Nephron (organoid): ENCODE data around the gene UBXN2A.

Experiments used
- H3K27ac Mint-ChIP-seq, 3 experiments: 2 replicates each; pipeline ENCODE4 v1.8.0; 2020; ENCODE audit warnings: mixed read lengths in 3 of 3, mild to moderate bottlenecking in 2 of 3, moderate library complexity in 1 of 3
- H3K27me3 Mint-ChIP-seq: 2 replicates; pipeline ENCODE4 v1.8.0; 2021; ENCODE audit warnings: low read depth, mild to moderate bottlenecking, moderate library complexity, mixed read lengths
- H3K36me3 Mint-ChIP-seq: 2 replicates; pipeline ENCODE4 v1.8.0; 2020; ENCODE audit warnings: low read depth, mixed read lengths
- H3K4me1 Mint-ChIP-seq: 2 replicates; pipeline ENCODE4 v1.8.0; 2020; ENCODE audit warnings: mixed read lengths
- H3K4me3 Mint-ChIP-seq, 3 experiments: 2 replicates each; pipeline ENCODE4 v1.8.0; 2020; ENCODE audit warnings: mild to moderate bottlenecking in 3 of 3, mixed read lengths in 3 of 3, moderate library complexity in 2 of 3
- H3K9me3 Mint-ChIP-seq: 2 replicates; pipeline ENCODE4 v1.8.0; 2020; ENCODE audit warnings: mixed read lengths
- CTCF ChIP-seq, 3 experiments: fragments of 200-600 bp; sonication (generic); IDR thresholded peaks; one replicate each; pipeline ENCODE4 v1.5.0; 2021; ENCODE audit warnings: antibody characterized with exemption in 3 of 3; ENCODE audit not compliant: unreplicated experiment in 3 of 3

The UBXN2A gene

DNA sequence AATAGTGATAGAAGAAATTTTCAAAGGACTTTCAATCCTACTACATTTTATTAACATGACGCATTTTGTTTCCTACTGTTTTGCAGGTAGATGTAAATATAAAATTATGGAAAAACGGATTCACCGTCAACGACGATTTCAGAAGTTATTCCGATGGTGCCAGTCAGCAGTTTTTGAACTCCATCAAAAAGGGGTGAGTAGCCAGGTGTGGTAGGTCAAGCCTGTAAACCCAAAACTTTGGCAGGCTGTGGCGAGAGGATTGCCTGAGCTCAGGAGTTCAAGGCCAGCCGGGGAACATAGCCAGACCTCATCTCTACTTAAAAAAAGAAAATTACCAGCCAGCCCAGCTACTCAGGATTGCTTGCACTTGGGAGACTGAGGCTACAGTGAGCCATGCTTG, 36.6 kb downstream of the UBXN2A start:
- no peaks in the 10 kb centered on the region for H3K9me3 Mint-ChIP-seq
- H3K4me1 Mint-ChIP-seq: no peaks in the 10 kb centered on the region
- no peak overlapping the region for H3K27ac Mint-ChIP-seq
- peaks cover 37% of the 10 kb centered on the region for H3K36me3 Mint-ChIP-seq
- TF ChIP-seq CTCF (IDR thresholded peaks at IDR 0.05; ENCODE audit: unreplicated experiment in 3 of 3): no peak
- H3K27me3 Mint-ChIP-seq: no peaks in the 10 kb centered on the region
- no peak overlapping the region for H3K4me3 Mint-ChIP-seq

- no peak for TF ChIP-seq CTCF (IDR thresholded peaks at IDR 0.05; ENCODE audit: unreplicated experiment in 3 of 3)
- H3K4me3 Mint-ChIP-seq: no peak overlapping the region
- H3K9me3 Mint-ChIP-seq: no peaks in the 10 kb centered on the region
- H3K27ac Mint-ChIP-seq: no peak overlapping the region
- no peaks in the 10 kb centered on the region for H3K4me1 Mint-ChIP-seq
- H3K27me3 Mint-ChIP-seq: no peaks in the 10 kb centered on the region
- H3K36me3 Mint-ChIP-seq: peaks cover 30% of the 10 kb centered on the region
Observed at GRCh38 chr2:23988371-23988770, 48.1 kb downstream of the UBXN2A start.

DNA sequence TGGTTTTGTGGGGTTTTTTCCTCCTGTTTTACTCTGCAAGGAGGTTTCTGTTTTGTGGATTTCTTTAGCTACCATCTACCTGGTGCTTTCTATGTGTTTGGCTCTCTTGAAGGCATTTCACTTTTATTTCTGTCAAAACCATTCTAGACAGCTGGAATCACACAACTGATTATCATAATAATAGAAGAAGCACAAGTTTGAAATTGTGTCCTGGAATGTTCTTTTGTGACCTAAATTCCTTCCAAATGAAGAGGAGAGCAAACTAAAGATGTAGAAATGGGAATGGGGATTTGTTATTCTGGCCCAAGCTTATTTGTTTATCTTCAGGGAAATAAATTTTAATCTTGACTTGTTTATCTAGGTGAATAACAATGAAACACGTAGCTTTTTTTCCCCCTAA, 52.7 kb downstream of the UBXN2A start:
- H3K27me3 Mint-ChIP-seq: no peaks in the 10 kb centered on the region

DNA sequence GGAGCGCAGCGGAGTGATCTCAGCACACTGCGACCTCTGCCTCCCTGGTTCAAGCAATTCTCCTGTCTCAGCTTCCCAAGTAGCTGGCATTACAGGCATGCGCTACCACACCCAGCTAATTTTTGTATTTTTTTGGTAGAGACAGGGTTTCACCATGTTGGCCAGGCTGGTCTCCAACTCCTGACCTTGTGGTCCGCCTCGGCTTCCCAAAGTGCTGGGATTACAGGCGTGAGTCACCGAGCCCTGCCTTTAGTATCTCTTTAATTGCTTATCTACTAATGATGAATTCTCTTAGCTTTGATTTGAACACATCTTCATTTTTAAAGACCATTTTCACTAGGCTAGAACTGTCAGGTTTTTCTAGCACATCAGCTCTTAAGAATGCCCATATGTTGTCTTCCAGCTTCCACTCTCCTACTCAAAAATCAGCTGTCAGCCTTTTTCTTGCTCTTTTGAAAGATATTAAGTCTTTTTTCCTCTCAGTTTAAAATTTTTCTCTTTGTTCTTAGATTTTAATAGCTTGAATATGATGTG, 53.5 kb downstream of the UBXN2A start:
- Mint-ChIP-seq H3K9me3 (no peaks in the 10 kb centered on the region), H3K4me3 (no peak overlapping the region), H3K4me1 (no peaks in the 10 kb centered on the region), H3K36me3 (peaks cover 33% of the 10 kb centered on the region), H3K27ac (no peak overlapping the region), H3K27me3 (no peaks in the 10 kb centered on the region)
- no peak for TF ChIP-seq CTCF (IDR thresholded peaks at IDR 0.05; ENCODE audit: unreplicated experiment in 3 of 3)

More for the DNA sequence above, 52.7 kb downstream of the UBXN2A start:
- TF ChIP-seq CTCF (IDR thresholded peaks at IDR 0.05; ENCODE audit: unreplicated experiment in 3 of 3): no peak
- H3K36me3 Mint-ChIP-seq: peaks cover 32% of the 10 kb centered on the region
- no peaks in the 10 kb centered on the region for H3K4me1 Mint-ChIP-seq
- no peak overlapping the region for H3K4me3 Mint-ChIP-seq
- no peaks in the 10 kb centered on the region for H3K9me3 Mint-ChIP-seq
- no peak overlapping the region for H3K27ac Mint-ChIP-seq

DNA sequence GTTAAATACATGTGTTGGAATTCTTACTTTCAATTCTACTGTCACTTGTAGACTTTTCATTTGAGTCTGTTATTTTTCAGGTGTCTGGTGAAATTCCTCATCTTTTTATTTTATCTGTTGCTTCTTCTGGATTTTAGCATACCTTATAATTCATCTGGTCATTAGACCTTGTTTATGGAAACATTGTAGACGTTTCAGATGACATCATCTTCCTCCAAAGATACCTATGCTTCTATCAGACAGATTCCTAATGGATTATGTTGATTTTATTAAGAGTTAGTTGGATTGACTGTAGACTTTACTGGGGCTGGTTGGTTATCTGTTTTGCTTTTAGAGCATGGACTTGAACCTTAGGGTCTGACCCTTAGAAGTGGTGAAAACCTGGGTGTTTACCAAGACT, 54.3 kb downstream of the UBXN2A start:
- Mint-ChIP-seq H3K9me3 (no peaks in the 10 kb centered on the region), H3K4me1 (no peaks in the 10 kb centered on the region), H3K27me3 (no peaks in the 10 kb centered on the region), H3K4me3 (no peak overlapping the region), H3K36me3 (peaks cover 36% of the 10 kb centered on the region), H3K27ac (no peak overlapping the region)
- no peak for TF ChIP-seq CTCF (IDR thresholded peaks at IDR 0.05; ENCODE audit: unreplicated experiment in 3 of 3)

DNA sequence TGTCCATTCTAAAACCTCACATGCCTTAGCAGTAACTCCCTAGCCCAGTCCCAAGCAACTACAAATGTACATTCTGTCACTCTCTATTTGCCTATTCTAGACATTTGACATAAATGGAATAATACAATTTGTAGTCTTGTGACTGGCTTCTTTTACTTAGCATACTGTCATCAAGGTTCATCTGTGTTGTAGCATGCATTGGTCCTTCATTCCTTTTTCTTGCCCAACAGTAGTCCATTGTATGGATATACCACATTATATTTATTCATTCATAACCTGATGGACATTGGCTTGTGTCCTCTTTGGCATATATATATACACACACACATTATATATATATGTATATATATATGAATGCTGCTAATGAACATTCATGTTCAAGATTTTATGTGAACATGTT, 67.4 kb downstream of the UBXN2A start:
- no peak overlapping the region for H3K4me3 Mint-ChIP-seq
- H3K4me1 Mint-ChIP-seq: no peaks in the 10 kb centered on the region
- H3K9me3 Mint-ChIP-seq: no peaks in the 10 kb centered on the region
- H3K27ac Mint-ChIP-seq: no peak overlapping the region
- peaks cover 39% of the 10 kb centered on the region for H3K27me3 Mint-ChIP-seq
- peaks cover 1% of the 10 kb centered on the region for H3K36me3 Mint-ChIP-seq
- no peak for TF ChIP-seq CTCF (IDR thresholded peaks at IDR 0.05; ENCODE audit: unreplicated experiment in 3 of 3)
